ENCODE results near the gene ZBTB40. TPM values are rescaled to one million over a fixed set of nuclear protein-coding genes. Genes with fewer than 3 reads are reported as not detected.

ZBTB40 gene, protein sequence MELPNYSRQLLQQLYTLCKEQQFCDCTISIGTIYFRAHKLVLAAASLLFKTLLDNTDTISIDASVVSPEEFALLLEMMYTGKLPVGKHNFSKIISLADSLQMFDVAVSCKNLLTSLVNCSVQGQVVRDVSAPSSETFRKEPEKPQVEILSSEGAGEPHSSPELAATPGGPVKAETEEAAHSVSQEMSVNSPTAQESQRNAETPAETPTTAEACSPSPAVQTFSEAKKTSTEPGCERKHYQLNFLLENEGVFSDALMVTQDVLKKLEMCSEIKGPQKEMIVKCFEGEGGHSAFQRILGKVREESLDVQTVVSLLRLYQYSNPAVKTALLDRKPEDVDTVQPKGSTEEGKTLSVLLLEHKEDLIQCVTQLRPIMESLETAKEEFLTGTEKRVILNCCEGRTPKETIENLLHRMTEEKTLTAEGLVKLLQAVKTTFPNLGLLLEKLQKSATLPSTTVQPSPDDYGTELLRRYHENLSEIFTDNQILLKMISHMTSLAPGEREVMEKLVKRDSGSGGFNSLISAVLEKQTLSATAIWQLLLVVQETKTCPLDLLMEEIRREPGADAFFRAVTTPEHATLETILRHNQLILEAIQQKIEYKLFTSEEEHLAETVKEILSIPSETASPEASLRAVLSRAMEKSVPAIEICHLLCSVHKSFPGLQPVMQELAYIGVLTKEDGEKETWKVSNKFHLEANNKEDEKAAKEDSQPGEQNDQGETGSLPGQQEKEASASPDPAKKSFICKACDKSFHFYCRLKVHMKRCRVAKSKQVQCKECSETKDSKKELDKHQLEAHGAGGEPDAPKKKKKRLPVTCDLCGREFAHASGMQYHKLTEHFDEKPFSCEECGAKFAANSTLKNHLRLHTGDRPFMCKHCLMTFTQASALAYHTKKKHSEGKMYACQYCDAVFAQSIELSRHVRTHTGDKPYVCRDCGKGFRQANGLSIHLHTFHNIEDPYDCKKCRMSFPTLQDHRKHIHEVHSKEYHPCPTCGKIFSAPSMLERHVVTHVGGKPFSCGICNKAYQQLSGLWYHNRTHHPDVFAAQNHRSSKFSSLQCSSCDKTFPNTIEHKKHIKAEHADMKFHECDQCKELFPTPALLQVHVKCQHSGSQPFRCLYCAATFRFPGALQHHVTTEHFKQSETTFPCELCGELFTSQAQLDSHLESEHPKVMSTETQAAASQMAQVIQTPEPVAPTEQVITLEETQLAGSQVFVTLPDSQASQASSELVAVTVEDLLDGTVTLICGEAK
- total RNA-seq = 18.3 and 18.9 TPM in 2 replicates

DNA sequence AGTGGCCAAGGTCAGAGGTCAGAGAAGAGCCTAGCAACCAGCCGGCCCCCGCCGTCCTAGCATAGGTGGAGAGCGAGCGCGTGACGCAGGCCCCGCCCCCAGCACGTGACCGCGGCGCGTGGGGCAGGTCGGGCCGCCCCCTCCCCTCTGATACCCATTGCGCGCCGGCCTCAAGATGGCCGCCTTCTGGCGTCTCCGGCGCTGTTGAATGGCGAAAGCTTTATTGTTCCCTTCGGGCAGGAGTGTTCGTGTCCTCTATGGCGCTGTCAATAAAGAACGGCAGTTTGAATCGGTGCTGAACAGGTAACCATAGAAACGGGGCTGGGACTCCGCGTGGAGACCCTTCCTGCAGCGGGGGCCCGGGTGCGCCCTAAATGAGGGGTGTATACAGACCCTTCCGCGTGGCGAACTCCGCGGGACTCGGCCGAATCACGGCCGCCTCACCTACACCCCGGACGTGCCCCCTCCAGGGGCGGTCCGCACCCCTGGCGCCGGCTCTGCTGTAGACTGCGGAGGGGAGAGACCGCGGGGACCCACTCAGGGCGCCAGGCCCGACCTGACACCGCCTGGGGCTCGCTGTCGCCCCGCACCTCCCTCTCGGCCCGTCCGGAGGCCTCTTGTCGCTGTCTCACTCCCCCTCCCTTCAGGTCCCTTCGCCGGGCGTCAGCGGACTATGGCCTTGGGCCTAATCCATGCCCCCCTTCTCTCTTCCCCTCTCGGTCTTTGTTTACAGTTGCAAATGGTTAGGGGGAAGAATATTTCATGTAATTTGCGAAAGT, at the start of gene ZBTB40:
Gene ZBTB40 (plus strand): TSS at position 150 of the 779 bp plus-strand sequence. CDS start 38,098 bp downstream, outside the sequence.
- intact Hi-C loops (cut with micrococcal nuclease) = loop anchor here (5.0 to 10.0 kb wide), 2 partner anchors 670 to 1293 kb away; partner anchors contain the start of genes ELOA and USP48

DNA sequence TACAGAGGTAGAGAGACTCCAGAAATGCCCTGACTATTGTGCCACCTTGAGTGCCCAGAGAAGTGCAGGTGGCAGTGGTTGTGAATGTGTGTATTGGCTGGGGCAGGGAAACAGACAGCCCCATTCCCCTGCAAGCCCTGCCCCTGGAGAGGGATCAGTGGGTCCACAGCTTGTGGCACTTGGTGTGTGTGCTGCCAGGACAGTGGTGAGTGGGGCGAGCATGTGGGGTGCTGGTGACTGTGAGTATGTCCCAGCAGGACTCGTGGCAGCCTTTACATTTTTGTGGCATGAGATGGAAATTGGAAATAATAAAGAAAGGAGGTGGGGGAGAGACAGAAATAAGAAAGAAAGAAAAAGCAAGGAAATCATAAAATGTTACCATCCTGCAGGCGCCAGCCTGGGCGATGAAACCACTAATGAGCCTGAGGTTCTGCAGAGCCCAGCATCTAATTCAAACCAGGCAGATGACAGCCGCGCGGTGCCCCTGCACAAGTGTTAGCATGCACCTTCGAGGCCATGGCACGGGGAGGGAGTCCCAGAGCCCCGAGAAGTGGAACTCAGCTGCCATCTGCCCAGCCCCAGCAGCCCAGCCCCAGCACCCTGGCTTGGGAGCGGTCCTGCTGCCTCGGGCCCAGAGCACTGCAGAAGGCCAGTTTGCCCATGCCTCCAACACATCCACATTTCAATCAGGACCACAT, 49.1 kb upstream of the ZBTB40 start:
- intact Hi-C loops (cut with micrococcal nuclease) = no loop called here

DNA sequence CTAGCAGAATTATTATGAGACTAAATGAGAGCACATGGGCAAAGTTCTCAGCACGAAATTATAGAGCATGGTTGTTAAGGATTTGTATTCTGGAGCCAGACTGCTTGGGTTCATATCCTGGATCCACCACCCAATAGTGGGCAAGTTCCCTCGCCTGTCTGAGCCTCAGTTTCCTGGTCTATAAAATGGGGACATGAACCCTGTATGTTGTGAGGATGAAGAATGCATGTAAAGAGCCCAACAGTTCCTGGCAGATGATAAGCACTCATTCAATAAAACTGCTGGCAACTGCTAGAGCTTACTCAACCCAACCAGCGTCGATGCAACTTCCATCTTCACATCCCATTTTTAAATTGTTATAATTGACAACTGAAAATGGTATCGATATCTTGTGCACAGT, 47.2 kb upstream of the ZBTB40 start:
- intact Hi-C loops (cut with micrococcal nuclease) = no loop called here

DNA sequence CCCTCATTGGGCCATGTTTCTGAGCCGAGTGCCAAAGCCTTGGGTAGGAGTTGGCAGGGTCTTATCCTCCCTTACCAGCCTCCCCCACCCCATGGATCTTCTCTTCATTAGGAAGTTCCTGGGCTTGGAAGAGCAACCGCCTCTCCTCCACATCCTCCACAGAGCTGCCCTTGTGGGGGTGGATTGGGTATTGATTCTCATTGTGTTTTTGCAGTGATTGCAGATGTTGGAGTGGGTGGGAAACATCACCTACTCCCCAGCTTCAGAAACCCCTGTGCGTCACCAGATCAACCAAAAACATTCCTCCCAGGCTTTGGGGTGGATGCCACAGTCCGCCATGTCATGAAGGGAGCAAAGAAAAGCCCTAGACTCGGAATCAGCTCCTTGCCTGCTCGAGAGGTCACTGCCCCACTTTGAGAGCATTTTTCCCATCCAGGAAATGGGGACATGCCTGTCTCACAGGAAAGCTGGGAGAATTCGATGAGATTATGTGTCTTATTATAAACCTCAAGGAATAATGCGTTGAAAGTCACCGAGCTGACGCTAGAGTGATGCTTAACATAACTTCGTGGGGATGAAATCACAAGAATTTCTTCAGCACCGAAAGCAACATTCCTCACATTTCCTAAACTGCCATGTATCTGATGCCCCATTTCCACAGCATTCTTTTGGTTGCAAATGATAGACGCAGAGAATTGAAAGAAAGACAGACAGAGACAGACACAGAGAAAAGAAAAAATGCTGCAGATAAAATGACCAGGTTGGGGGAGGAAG, 44.7 kb upstream of the ZBTB40 start:
- intact Hi-C loops (cut with micrococcal nuclease) = no loop called here

DNA sequence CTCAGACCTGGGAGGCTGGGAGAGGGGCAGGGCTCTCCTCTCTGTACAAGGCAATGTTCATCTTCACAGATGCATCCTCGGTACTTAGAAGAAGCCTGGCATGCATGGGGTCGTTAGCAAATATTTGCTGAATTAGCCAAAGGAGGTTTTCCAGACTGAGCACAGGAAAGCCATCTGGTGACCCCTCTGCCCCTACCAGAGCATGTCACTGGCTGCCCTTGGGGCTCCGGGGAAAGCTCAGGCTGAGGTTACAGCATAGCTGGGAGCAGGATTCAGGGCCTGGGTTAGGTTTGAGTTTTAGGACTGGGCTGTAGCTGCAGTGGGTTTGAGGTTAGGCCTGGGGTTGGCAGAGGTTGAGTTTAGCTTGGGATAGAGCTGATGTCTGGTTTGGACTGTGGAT, 43.4 kb upstream of the ZBTB40 start:
- intact Hi-C loops (cut with micrococcal nuclease) = no loop called here

DNA sequence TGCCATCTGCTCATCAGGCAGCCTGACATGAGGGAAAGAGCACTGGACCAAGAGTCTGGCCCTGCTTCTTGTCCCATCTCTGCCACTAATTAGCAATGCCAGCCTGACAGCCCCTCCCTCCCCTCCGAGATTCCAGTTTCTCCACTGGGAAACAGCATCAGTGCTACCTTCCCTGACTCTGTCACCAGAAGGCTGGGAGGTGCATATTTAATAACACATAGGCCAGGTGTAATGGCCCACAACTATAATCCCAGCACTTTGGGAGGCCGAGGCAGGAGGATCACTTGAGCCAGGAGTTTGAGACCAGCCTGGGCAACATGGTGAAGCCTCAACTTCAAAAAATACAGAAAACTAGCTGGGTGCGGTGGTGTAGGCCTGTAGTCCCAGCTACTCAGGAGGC, 41.2 kb upstream of the ZBTB40 start:
- intact Hi-C loops (cut with micrococcal nuclease) = no loop called here

DNA sequence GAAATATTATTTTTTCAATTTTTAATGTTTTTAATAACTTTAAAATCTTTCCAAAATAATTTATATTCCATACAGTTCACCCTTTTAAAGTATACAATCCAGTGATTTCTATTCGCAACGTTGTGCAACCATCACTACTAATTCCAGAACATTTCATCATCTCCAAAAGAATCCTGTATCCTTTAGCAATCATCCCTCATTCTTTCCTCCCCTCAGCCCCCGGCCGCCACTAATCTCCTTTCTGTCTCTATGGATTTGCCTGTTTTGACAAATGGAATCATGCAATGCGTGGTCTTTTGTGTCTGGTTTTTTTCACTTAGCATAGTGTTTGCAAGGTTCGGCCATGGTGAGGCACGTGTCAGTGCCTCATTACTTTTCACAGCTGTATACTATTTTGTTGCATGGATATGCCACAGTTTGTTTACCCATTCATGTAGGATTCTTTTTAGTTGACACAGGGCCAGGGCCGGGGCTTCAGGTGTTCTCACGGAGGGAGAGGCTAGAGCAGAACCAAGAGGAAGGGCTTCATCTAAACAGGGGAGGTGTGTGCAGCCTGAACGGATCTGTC, 40.6 kb upstream of the ZBTB40 start:
- intact Hi-C loops (cut with micrococcal nuclease) = no loop called here

DNA sequence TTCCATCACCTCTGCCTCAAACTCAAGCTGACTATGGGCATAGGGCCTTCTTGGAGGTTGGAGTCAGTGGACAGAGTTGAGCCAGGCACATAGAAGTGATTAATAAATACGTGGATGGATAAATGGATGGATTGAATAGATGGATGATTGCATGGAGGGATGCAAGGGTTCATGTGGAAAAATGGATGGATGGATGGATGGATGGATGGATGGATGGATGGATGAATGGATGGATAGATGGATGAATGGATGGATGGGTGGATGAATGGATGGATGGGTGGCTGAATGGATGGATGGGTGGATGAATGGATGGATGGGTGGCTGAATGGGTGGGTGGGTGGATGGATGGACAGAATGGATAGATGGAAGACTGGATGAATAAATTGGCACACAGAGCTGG, 40.1 kb upstream of the ZBTB40 start:
- intact Hi-C loops (cut with micrococcal nuclease) = no loop called here

DNA sequence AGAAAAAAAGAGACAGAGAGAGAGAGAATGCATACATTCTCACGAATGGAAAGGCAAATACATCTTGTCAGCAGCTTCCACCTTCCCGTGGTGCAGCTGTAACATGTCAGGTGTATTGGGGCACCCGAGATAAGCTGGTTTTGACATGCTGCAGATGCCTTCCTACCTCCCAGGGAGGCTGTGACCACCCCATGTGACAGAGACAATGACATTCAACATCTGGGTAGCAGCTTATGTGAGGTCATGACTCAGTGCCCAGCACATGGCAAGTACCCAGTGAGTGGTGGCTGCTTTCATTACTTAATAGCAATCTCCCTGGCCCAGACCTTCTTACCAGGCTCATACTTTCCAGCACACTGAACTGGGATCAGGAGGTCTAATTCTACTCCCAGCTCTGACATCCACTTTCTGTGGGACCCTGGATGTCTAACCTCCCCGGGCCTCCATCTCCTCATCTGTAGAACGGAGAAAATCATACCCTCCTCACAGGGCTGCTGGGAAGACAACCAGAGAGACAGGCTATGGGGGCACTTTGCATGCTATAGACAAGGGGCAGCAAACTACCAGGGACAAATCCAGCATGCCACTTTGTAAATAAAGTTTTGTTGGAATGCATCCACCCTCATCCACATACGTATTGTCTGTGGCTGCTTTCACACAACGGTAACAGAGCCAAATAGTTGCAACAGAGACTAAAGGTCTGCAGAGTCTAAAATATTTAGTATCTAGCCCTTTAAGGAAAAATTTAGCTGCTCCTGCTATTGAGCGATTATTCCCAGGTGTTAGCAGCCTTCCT, 38.5 kb upstream of the ZBTB40 start:
- intact Hi-C loops (cut with micrococcal nuclease) = no loop called here

DNA sequence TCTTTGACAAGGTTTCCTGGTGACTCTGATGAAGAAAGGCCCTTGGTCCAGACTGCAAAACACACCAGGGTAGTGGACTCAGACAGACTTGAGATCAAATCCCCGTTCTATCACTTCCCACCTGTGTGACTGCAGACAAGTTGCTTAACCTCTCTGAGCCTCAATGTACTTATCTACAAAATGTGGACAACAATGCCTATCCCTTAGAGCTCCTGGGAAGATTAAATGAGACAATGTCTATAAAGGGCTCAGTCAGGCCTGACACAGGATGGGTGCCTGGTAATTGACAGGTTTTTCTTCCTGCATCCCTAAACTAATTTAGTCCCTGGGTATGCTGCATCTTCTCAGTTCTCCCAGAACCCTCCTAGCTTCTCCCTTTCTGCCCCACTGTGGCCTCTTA, 37.9 kb upstream of the ZBTB40 start:
- intact Hi-C loops (cut with micrococcal nuclease) = no loop called here

DNA sequence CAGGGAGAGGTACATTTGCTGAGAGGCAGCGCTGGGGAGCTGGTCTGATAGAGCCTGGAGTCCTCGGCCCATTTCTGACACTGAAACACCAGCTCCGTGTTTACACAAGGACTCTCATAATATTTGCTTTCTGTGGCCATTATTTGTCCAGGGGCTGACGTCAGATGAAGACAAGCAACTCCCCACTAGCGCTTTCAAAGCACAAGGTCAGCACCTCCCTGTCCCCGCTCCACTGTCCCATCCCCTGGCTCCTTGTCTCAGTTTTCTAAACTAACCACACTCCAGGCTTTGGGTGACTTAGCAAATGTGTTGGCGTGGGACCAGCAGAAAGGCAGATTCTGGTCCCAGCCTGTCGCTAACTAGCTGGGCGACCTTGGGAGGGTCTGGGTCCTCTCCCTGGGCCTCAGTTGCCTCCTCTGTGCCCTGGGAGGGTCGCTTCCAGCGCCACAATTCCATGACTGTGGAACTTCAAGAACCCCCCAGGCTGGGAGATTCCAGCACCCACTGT, 37.4 kb upstream of the ZBTB40 start:
- intact Hi-C loops (cut with micrococcal nuclease) = no loop called here

DNA sequence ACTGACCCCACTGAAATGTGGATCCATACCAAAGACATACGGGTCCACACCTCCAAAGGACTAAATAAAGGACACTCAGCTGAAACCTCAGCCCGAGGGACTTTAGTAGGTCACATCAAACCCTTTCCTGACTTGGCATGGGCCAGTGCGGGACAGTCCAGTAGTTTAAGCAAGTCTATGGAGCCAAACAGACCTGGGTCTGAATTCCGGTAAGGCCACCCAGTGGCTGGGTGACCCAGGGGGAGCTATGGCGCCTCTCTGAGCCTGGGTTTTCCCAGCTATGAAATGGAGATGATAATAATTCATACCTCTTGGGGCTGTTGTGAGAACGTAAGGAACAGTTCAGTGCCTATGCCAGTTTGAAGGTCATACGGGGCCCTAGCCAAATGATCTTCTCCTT, 36.2 kb upstream of the ZBTB40 start:
- intact Hi-C loops (cut with micrococcal nuclease) = no loop called here

DNA sequence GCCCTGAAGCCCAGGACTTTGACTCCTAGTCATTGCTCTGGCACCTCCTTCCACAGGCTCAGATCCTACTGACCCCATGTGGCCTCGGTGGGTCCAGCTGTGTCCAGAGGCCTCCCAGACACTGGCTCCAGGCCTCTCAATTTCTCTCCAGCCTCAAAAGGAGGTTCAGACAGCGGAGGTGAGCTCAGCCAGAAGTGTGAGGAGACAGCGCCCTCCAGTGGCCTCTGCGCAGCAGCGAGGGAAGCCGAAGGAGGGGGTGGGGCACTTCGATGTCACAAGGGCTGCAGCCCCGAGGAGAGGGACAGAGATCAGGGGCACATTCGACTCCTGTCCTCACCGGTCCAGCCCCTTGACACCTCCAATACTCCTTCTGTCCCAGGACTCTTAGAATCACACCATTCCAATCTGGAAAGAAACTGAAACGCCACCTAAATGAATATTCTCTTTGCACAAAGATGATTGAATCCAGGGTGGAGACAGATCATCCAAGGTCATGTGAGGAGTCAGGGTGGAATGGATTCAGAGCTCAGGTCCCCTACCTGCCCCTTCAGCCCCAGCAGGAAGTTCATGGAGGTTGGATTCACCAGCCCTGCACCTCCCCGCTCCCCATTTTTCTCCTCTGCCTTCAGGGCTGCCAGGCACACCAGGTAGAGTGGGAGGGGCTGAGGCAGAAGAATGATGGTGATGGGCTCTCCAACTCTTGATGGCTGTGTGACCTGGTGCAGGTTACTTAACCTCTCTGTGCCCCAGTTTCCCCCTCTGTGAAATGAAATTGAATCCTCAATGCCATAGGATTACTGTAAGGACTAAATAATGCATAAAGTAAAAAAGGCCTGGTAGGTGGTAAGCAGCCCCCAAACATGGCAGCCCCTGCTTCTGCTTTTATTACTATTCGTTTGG, 34.8 kb upstream of the ZBTB40 start:
- intact Hi-C loops (cut with micrococcal nuclease) = loop anchor here (1.0 to 2.0 kb wide), 2 partner anchors 284 to 312 kb away; no protein-coding TSS in a partner anchor

DNA sequence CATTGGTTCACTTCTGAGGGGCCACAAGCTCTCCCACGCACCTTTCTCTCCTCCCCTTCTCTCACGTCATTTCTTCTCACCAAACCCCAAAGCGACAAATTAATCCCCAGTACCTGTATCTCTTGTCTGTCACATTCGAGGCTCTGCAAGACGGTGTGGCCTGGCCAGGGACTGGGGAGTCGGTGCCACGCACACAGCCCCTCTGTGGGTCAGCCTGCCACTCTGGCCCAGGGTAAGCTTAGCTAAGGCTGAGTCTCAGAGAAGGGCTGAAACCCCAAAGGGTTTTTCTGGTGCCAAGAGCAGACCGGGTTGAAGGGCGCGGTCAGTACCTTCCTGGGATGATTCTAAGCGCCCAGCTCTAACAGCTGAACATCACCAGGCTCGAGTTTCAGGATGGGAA, 34.2 kb upstream of the ZBTB40 start:
- intact Hi-C loops (cut with micrococcal nuclease) = loop anchor here (2.0 kb wide), 1 partner anchor 285 kb away; no protein-coding TSS in a partner anchor

DNA sequence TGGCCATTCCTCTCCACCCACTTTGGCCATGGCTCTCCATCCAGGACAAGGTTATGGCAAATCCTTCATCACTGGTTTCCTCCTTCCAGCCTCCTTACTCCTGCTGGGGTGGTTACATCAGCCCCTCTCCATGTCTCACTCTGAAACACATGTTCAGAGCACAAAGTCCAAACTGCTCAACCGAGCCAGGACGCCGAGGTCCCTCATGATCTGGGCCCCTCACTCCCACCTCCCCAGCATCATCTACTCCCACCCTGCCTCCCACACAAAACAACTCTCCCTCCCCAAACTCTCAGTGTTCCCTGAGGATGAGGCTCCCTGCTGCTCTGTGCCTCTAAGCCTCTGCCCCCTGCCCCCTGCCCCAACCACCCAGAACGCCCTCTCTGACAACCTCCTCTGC, 33.3 kb upstream of the ZBTB40 start:
- intact Hi-C loops (cut with micrococcal nuclease) = no loop called here

DNA sequence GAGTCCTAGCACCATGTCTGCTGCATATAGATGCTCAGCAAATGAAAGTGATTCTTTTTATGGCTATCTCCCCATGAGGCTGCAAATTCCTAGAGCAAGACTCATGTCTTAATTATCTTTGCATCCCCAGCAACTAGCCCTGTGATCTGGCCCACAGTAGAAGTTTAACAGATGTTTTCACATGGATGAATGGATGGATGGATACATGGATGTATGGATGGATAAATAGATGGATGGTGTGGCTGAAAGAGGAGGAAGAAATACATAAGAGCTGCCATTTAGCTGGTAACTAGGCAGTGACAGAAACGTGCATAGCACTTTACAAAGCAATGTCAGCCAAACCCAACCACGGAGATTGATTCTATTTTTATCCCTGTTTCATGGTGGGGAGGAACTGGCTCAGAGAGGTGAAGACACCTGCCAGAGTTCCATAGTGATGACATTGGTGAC, 32.7 kb upstream of the ZBTB40 start:
- intact Hi-C loops (cut with micrococcal nuclease) = no loop called here

Measured in T-helper 2 cell treated with Interferon-gamma antibody and Interleukin-4, amounts not matched to agents 100 ng/mL and 5 ng/mL, for 36 hours (primary cell).